GM19025 (cell line): Measurements from ENCODE around the gene TNFRSF19.

ENCODE experiments used
- ATAC-seq: cut with Tn5 transposase; IDR thresholded peaks from one replicate; pipeline ENCODE4 v1.9.1; 2021; ENCODE audit warnings: mild to moderate bottlenecking, low read depth, moderate library complexity; ENCODE audit not compliant: unreplicated experiment

TNFRSF19 gene

GRCh38 chr13:23645851-23646250, 75.6 kb downstream of the TNFRSF19 start:
- ATAC-seq = no peak

- ATAC-seq = no peak
Observed at GRCh38 chr13:23651439-23651838, 81.2 kb downstream of the TNFRSF19 start.

GRCh38 chr13:23651887-23652286, 81.7 kb downstream of the TNFRSF19 start:
- no peak for ATAC-seq

- ATAC-seq = no peak
Observed at GRCh38 chr13:23652909-23653726, 82.9 kb downstream of the TNFRSF19 start.

- no peak for ATAC-seq
Observed at GRCh38 chr13:23654111-23655110, 84.2 kb downstream of the TNFRSF19 start.

GRCh38 chr13:23655321-23655720, 85.1 kb downstream of the TNFRSF19 start:
- ATAC-seq = no peak

DNA sequence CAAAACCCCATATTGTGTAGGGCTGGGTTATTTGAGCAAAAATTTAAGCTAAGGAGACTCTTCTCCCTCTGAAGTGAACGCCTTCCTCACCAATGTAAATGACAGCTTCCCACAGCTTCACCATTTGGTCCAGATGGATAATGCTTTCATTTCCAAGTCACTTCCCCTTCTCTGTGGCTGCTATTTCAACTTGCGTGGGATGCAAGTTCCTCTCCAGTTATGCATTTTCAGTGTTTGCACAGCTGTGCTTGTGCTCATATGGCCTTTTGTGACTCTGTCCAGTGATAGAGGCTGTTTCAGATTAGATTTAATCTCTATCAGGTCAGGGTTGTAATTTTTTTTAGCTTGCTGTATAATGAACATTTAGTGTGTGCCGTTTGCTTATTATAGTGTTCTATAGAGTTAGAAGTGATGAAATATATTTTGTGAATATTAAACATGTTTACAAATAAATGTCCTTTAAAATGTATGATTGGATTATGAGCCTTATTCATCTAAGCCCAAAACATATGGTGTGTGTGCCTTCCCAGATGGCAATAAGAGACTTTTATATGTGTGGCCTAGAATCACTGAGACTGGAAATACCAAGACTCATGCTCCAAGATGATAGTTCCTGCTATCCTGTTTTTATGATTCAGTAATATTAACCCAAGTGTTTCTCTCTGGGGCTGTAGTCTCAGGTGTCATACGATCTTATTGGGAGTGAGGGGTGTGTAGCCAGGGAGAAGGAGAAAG, 86.6 kb downstream of the TNFRSF19 start:
- ATAC-seq = no peak

DNA sequence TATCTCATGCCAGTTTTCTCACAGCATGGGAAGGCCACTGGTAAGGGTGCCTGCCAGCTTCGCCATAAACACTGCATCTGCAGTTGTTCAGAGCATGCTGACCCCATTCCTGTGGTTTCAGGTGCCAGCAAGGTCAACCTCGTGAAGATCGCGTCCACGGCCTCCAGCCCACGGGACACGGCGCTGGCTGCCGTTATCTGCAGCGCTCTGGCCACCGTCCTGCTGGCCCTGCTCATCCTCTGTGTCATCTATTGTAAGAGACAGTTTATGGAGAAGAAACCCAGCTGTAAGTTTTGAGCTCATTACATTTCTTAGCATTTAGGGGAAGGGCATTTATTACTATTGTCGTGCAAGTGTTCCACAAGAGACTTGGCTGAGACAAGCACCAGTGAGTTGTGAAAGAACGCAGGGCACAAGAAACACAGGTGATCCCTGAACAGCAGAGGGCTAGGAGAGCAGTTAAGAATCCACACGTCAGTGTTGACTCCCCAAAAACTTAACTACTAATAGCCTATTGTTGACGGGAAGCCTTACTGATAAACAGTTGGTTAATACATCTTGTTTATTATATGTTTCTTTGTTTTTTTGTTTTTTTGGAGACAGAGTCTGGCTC, 88.8 kb downstream of the TNFRSF19 start:
- ATAC-seq = no peak

GRCh38 chr13:23660249-23660648, 90.0 kb downstream of the TNFRSF19 start:
- no peak for ATAC-seq

DNA sequence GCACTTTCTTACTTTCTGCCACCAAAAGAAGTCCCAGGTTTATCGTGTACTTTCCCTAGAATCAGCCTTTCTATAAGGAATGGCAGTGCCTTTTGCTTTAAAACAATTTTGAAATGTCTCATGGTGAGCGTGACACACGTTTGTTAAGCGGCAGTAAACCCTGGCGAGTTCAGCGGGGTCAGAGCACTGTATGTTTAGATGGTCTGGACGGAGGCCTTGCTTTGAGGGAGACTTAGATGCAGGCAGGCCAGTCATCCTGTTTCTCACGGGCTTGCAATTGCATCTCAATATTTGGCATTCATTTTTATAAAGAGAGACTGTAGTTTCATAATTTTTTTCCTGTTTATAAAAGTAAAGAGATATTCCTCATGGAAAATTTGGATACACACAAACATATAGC, 96.4 kb downstream of the TNFRSF19 start:
- no peak for ATAC-seq

DNA sequence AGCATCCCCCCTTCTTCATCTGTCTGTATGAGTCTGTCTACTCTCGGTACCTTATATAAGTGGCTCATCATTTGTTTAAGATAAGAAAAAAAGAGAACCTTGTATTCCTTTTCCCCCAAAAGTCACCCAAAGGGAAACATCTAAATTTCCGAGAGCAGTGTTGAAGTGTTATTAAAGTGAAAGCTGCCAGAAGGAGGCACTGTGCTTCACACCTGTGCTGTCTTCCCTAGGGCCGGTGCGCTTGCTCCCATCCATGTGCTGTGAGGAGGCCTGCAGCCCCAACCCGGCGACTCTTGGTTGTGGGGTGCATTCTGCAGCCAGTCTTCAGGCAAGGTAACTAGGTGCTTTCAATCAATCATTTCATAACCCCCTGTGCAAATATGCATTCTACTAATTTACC, 97.5 kb downstream of the TNFRSF19 start:
- ATAC-seq = no peak

GRCh38 chr13:23668562-23668961, 98.3 kb downstream of the TNFRSF19 start:
- ATAC-seq = no peak

- no peak for ATAC-seq
Observed at GRCh38 chr13:23670793-23671192, 100.6 kb downstream of the TNFRSF19 start.

DNA sequence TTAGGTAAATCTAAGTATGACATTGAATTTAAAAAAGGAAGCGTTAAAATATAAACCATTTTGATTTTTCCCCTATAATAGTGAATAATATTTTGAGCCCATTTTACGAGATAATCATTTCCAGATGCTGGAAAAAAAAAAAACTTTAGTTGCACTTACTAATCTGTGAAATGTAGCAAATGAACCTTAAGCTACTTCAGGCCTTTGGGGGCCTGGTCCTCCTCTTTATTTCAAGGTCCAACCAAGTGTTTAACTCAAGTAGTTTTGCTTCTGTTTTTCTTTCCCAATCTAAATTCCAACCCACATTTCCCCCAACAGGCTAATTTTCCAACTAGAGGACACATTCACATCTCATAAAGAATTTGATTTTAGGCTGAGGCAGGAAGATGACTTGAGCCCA, 101.2 kb downstream of the TNFRSF19 start:
- ATAC-seq = no peak

- ATAC-seq = no peak
Observed at GRCh38 chr13:23671897-23672296, 101.7 kb downstream of the TNFRSF19 start.

DNA sequence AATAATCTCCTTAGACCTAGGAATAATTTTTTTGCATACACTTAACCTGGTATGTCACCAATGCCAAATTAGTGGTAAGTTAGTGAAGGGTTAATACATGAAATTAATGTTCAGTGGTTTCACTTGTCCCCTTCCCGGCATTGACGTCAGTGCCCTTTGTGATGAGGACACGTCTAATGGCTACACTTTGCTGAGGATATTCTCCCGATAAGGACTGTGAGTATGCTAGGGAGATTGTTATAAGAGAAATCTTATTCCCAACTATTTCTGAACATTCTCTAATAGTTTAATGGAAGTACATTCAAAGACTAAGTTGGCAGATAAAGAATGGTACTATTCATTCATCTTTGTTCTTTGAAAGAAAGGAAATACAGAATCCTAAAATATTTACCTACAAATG, 102.4 kb downstream of the TNFRSF19 start:
- no peak for ATAC-seq

DNA sequence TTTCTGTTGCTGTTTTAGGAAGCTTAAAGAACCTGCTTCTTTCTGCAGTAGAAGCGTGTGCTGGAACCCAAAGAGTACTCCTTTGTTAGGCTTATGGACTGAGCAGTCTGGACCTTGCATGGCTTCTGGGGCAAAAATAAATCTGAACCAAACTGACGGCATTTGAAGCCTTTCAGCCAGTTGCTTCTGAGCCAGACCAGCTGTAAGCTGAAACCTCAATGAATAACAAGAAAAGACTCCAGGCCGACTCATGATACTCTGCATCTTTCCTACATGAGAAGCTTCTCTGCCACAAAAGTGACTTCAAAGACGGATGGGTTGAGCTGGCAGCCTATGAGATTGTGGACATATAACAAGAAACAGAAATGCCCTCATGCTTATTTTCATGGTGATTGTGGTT, 103.1 kb downstream of the TNFRSF19 start:
- ATAC-seq = no peak

DNA sequence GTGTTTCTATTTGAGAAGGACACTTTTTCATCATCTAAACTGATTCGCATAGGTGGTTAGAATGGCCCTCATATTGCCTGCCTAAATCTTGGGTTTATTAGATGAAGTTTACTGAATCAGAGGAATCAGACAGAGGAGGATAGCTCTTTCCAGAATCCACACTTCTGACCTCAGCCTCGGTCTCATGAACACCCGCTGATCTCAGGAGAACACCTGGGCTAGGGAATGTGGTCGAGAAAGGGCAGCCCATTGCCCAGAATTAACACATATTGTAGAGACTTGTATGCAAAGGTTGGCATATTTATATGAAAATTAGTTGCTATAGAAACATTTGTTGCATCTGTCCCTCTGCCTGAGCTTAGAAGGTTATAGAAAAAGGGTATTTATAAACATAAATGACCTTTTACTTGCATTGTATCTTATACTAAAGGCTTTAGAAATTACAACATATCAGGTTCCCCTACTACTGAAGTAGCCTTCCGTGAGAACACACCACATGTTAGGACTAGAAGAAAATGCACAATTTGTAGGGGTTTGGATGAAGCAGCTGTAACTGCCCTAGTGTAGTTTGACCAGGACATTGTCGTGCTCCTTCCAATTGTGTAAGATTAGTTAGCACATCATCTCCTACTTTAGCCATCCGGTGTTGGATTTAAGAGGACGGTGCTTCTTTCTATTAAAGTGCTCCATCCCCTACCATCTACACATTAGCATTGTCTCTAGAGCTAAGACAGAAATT, 103.8 kb downstream of the TNFRSF19 start:
- no peak for ATAC-seq

DNA sequence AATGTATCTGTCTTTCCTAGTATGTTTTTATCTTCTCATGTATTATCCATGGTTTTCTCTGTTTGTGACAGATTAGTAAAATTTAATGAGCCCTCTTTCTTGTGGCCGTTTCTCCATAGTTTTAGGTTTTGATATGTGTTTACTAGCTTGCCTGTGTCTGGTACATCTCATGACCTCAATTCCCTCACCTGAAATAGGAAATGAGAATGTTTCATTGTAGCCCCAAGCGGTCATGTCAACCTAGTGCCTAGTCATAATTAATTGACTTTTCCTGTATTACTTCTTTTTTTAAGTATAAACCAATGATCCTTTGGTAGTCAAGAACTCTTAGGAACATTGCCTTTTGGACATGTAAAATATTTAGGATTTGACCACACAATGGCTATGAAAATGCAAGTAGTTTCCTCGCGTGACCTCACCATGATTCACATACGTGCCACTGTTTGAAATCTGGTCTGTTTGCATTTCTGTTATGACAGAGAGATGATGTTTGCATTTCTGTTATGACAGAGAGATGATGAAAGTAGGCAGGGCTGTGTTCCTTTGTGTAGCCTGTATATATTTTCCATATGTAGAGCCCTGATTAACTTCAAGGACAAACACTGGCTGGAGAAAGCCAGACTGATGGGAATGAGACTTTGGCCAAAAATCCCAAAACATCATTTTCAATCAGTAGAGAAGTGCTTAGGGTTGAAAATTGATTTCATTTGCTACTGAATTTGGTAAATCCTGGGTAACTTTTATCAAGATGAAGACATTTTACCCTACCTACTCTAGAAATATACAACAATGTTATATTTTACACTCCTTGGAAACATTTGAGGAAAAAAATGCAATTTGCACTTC, 104.8 kb downstream of the TNFRSF19 start:
- no peak for ATAC-seq
